ENCODE data around the gene TPST1.

TPST1 gene

GRCh38 chr7:66239467-66239856 is 34.3 kb downstream of the TPST1 start:
- DNase-seq, result no peak

DNA sequence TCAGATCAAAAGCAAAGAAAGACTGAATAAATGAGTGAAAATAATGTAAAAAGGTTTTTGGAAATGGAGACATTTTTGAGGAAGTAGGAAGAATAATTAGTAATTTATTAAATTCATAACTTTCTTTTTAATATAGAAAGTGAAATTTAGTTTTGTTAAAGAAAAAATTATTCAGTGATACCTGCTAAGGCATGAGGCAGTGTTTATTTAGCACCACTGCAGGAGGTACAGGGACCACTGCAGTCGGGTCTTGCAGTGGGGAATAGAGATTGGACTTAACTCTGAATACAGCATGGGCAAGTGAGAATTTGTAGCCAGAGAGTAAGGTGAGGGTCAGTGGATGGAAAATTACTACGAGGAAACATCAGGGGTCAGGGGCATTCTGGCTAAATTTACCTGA is 39.9 kb downstream of the TPST1 start:
- DNase-seq, result no peak

GRCh38 chr7:66246554-66247171 is 41.5 kb downstream of the TPST1 start:
- no peak for DNase-seq

DNA sequence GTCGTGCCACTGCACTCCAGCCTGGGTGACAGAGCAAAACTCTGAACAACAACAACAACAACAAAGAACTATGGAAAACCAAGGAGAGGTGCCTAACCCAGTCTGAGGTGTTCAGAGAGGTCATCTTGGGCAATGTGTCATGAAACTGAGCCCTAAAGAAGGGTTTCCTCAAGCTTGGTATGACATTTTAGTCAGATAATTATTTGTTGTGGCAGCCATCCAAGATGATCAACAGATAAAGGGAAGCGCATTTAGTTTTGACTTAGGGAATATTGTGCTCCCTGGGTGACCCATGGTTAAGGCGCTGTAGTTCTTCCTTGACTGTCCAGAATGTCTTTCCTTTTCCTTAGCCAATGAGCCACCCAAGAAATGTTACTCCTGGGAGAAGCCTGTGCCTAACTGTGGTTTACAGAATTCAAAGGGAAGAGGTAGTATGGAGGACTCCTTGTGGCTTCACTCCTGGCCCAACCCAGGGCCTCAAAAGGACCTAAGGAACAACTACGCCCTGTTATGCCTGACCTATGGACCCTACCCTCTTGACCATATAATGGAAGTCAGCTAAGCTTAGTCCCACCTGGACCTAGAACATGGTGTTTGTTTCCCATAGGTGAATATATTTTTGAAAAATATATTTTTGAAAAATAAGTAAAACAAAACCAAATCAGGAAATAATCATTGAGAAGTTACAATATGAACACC is 42.4 kb downstream of the TPST1 start:
- no peak for DNase-seq

DNA sequence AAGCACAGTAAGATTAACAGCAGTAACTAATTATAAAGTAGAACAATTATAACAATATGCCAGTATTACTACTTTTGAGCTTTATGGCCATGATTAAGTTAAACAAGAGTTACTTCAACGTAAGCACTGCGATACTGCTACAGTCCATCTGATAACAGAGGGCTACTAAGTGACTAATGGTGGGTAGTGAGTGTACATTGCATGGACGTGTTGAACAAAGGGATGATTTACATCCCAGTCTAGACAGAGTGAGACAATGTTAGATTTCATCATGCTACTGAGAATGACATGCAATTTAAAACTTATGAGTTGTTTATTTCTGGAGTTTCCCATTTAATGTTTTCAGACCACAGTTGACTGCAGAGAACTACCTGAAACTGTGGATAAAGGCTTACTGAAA is 45.6 kb downstream of the TPST1 start:
- DNase-seq, result no peak

DNA sequence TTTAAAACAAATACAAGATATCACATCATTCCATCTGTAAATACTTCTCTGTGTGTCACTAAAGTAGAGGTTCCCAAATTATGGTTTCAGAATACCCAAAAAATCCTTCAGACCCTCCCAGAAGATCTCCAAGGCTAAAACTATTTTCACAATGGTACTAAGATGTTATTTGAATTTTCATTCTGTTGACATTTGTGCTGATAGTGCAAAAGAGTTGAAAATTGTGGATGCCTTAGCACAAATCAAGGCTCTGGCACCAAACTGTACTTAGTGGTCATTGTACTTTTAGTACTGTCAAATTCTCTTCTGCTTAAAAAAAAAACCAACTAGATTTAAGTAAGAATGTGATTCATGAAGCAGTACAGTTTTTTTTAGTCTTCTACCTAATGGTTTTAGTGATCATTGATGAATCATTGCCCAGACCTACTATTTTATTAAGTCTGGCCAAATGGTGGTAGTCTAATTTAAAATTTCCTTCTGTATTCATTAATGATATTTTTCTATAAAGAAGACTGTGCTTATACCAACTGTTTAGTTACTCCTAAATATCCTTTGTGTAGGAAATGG is 50.5 kb downstream of the TPST1 start:
- DNase-seq, result no peak

- DNase-seq, result no peak
Observed at GRCh38 chr7:66256281-66256680, 51.1 kb downstream of the TPST1 start.

DNA sequence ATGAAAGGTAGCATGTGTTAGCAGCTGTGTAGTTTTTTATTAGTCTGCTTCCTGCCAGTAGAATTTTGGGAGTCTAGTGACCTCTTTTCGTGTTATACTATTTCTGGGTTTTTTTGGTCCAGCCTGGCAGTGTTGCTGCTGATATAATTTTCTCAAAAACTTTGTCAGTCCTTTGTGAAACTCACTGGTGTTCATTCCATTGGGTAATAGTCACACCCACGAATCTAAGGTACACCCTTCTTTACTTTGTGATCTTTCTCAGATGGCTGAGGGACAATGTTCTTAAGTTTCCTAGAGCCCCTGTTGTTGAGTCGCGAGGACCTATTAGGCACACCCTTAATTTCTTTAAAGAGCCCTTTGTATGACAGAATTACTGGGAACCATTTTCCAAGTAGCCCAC is 52.3 kb downstream of the TPST1 start:
- no peak for DNase-seq

DNA sequence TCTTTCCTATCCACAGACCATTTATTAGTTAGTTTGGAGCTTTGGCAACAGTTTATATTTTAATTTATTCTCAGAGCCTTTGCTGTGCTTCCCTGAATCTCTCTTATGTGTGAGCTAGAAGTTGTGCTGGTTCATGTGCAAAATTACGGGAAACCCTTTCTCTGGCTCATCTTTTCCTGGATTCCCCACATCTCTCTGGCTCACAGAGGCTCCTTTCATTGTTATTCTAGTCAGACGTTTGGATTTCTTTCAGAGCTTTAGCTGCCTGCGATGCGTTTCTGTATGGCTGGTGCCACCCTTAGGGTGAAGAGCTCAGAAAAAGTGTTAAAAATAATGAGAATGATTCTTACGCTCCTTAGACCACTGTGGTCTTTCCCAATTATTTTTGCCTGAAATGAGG is 53.3 kb downstream of the TPST1 start:
- DNase-seq, result no peak

- DNase-seq, result no peak
Observed at GRCh38 chr7:66261941-66262340, 56.8 kb downstream of the TPST1 start.

DNA sequence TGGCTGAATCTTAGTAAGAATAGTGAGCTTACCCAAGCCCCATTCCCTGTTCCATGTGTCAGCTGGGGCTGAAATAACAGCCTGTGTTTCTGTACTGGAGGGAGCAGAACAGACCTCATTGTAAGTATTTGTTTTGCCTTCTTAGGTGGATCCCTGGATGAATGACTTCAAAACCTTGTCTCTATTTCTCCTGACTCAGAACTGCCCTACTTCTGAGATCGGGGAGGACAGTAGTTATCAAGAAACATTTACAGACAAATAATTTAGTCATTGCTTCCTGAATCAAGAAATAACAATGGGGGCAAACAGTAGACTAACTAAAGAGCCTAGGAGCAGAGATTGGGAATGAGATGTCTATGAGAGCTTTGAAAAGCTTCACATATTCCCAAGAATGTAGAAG is 58.8 kb downstream of the TPST1 start:
- DNase-seq, result no peak

DNA sequence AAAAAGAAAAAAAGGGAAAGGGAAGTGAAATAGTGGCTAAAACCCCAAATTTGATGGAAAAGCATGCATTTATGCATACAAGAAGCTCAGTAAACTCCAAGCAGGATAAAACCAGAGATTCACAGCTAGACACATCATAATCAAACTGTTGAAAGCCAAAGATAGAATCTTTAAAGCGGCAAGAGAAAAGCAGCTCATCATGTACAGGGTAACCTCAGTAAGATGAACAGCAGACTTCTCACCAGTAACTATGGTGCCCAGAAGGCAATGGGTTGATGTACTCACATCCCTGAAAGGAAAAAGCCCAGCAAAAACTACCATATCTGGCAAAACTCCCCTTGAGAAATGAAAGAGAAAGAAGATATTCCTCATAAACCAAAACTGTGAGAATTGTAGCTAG is 60.4 kb downstream of the TPST1 start:
- peak; percentile 33 for DNase-seq

DNA sequence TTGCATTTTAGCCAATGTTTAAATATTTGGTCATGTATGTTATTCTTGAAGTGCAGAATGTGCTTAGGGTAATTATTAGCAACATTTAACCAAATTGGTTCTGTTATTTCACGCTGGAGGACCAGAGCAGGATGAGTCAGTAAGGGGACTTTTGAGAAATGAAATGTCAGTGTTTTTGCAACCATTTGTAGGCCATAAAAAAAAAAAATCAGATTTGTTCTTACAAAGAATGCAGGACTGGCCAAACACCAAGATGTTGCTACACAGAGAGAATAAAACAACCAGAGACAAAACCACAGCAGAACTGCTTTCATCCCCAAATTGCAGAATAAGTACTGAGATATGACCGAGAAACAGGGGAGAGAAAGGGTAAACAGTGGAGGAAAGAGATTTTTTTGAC is 62.1 kb downstream of the TPST1 start:
- DNase-seq, result no peak

GRCh38 chr7:66269978-66270377 is 64.8 kb downstream of the TPST1 start:
- DNase-seq, result no peak

DNA sequence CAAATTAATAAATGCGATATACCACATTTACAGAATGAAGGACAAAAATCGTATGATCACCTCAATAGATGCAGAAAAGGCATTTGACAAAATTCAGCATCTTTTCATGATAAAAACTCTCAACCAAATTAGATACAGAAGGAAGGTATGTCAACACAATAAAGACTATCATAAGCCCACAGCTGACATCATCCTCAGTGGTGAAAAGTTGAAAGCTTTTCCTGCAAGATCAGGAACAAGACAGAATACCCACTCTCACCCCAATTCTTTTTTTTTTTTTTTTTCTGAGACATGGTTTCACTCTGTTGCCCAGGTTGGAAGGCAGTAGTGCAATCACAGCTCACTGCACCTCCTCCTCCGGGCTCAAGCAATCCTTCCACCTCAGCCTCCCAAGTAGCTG is 67.2 kb downstream of the TPST1 start:
- no peak for DNase-seq

GRCh38 chr7:66276363-66276762 is 71.2 kb downstream of the TPST1 start:
- DNase-seq, result no peak

DNA sequence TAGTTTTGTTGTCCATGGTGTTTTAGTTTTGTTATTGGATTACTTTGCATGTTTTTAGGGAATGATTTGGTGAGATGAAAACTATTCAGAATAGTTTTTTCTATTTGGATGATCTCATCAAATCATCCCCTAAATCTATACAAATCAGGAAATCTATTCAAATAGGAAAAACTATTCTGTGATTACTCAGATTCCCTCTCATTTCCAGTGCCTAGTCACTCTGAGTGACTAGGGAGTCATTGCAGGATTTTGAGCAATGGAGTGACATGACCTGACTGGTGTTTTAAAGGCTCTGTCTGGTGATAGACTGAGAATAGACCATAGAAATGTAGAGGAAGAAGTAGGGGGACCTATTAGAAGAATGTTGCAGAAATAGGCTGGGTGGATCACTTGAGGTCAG is 72.4 kb downstream of the TPST1 start:
- no peak for DNase-seq

GRCh38 chr7:66279912-66280311 is 74.8 kb downstream of the TPST1 start:
- DNase-seq, result no peak

GRCh38 chr7:66281678-66282590 is 76.8 kb downstream of the TPST1 start:
- DNase-seq, result no peak

DNA sequence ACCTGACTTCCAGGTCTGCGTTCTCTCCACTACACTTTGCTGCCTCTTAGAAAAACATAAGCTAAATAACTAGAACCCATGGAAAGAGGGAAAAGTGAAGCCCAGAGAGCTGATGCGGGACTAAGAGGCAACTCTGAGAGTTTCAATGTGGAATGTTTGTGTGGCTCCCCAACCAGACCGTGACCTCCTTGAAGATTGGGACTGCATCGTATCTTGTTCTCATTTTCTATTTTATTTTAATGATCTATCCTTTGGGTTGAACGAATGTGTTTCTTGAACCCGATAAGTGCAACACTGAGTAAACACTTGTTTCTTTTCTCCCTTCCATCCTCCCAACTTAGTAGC is 77.4 kb downstream of the TPST1 start:
- DNase-seq, result no peak

DNA sequence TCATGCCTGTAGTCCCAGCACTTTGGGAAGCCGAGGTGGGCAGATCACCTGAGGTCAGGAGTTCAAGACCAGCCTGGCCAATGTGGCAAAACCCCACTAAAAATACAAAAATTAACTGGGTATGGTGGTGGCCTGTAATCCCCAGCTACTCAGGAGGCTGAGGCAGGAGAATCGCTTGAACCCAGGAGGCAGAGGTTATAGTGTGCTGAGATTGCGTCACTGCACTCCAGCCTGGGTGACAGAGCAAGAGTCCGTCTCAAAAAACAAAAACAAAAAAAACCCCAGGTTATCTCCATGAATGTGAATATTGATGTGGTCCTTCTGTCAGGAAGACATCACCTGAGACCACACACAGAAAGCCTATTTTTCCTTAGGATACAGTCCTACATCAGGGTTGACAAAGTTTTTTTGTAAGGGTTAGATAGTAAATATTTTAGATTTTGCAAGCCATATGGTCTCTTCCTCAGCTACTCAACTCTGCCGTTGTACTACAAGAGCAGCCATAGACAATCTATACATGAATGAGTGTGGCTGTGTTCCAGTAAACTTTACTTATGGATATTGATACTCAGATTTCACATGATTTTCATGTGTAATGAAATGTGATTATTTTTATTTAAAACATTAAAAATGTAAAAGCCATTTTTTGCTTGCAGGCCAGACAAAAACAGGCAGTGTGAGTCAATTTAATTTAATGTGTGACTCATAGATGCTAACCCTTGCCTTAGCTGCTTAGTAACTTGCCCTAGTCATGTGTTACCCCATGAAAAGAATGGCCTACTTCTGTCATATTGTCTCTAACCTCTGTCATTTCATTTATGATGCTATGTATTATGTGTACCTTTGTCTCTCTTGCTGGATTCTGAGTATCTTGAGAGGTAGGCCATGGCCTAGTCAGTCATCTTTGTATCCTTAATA is 78.1 kb downstream of the TPST1 start:
- DNase-seq, result no peak

DNA sequence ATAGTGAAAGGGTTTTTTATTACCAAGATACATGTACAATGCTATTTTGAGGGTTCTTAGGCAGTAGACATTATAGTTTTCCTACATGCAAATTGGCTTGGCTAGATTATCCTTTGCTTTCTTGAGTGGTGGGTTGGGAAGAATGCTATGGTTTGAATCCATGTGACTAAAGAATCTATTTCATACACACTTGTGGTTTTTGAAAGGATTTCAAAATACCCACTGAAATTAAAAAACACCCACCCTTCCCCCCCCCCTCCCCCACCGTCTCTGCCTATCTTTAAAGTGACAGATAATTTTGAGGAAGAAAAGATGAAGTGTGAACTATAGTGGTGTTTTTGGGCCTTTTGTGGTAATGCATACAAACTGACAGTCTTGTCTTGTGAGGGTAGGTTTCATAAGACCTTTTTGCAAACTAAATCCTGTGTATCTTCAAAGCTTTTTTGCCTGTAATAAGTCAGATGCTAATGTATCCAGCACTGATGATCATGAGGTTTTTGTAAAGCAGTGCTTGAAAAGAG is 90.9 kb downstream of the TPST1 start:
- DNase-seq, result no peak

All from NCI-H1105 treated with DMSO at 0.1 percent for 48 hours (cell line).